Occipital lobe (tissue), 1 donor: ENCODE data around the gene KRTAP13-3. TPM values are rescaled to one million over a fixed set of nuclear protein-coding genes. Genes with fewer than 3 reads are reported as not detected.

Experiments used
- total RNA-seq: library from RNA; depleted of rRNA; stranded (reverse); fragments of >200 nt; gene quantifications from one replicate; pipeline ENCODE4 v1.2.3, GENCODE V29; 2014

KRTAP13-3 gene
- total RNA-seq, 1 donor from 2014 or later: not detected

Other genes with a start within 250 kb of the KRTAP13-3 start
- not detected for gene CLDN8, start 209.8 kb downstream of the KRTAP13-3 start, total RNA-seq
- not detected for gene KRTAP24-1, start 143.0 kb downstream of the KRTAP13-3 start, total RNA-seq
- gene KRTAP25-1, start 136.4 kb downstream of the KRTAP13-3 start, total RNA-seq: not detected
- gene KRTAP26-1, start 105.6 kb downstream of the KRTAP13-3 start, total RNA-seq: not detected
- gene KRTAP27-1, start 88.2 kb downstream of the KRTAP13-3 start, total RNA-seq: not detected
- not detected for gene KRTAP23-1, start 77.3 kb downstream of the KRTAP13-3 start, total RNA-seq
- not detected for gene KRTAP13-2, start 53.7 kb downstream of the KRTAP13-3 start, total RNA-seq
- not detected for gene KRTAP13-1, start 29.9 kb downstream of the KRTAP13-3 start, total RNA-seq
- gene KRTAP13-4, start 4.3 kb upstream of the KRTAP13-3 start, total RNA-seq: not detected
- not detected for gene KRTAP15-1, start 14.3 kb upstream of the KRTAP13-3 start, total RNA-seq
- not detected for gene KRTAP19-1, start 54.4 kb upstream of the KRTAP13-3 start, total RNA-seq
- not detected for gene KRTAP19-2, start 61.5 kb upstream of the KRTAP13-3 start, total RNA-seq
- gene KRTAP19-3, start 66.1 kb upstream of the KRTAP13-3 start, total RNA-seq: not detected
- gene KRTAP19-4, start 71.2 kb upstream of the KRTAP13-3 start, total RNA-seq: not detected
- gene KRTAP19-5, start 76.2 kb upstream of the KRTAP13-3 start, total RNA-seq: not detected
- not detected for gene KRTAP19-6, start 115.9 kb upstream of the KRTAP13-3 start, total RNA-seq
- gene KRTAP19-7, start 135.4 kb upstream of the KRTAP13-3 start, total RNA-seq: not detected
- gene KRTAP22-2, start 164.5 kb upstream of the KRTAP13-3 start, total RNA-seq: not detected
- not detected for gene KRTAP6-3, start 166.5 kb upstream of the KRTAP13-3 start, total RNA-seq
- gene KRTAP6-2, start 173.0 kb upstream of the KRTAP13-3 start, total RNA-seq: not detected
- not detected for gene KRTAP22-1, start 175.2 kb upstream of the KRTAP13-3 start, total RNA-seq
- not detected for gene KRTAP6-1, start 188.0 kb upstream of the KRTAP13-3 start, total RNA-seq
- not detected for gene KRTAP20-1, start 190.5 kb upstream of the KRTAP13-3 start, total RNA-seq
- not detected for gene KRTAP20-4, start 194.7 kb upstream of the KRTAP13-3 start, total RNA-seq
- gene KRTAP20-2, start 209.3 kb upstream of the KRTAP13-3 start, total RNA-seq: not detected
- gene KRTAP20-3, start 216.9 kb upstream of the KRTAP13-3 start, total RNA-seq: not detected